Liver (tissue), 3 donors: ENCODE measurements around the gene NUP93.

ENCODE experiments used
- ATF3 ChIP-seq: IDR thresholded peaks from 2 replicates; pipeline ENCODE4 v1.6.1; 2016; ENCODE audit warnings: antibody characterized with exemption
- HNF4G ChIP-seq: IDR thresholded peaks from 2 replicates; pipeline ENCODE4 v1.6.1; 2016; ENCODE audit warnings: antibody characterized with exemption
- MAX ChIP-seq: IDR thresholded peaks from 2 replicates; pipeline ENCODE4 v1.6.1; 2016; ENCODE audit warnings: antibody characterized with exemption
- REST ChIP-seq: IDR thresholded peaks from 2 replicates; pipeline ENCODE4 v1.6.1; 2016; ENCODE audit warnings: antibody characterized with exemption, mild to moderate bottlenecking
- TF ChIP-seq, protein P1 (sequence below): fragments of 150-350 bp; IDR thresholded peaks from 2 replicates; pipeline ENCODE4 v1.5.1; 2017; ENCODE audit warnings: improper control_type of control experiment, low read depth, low read length; ENCODE audit not compliant: missing input control
- donor health status: healthy.
- donor health status: healthy.

- TF ChIP-seq ATF3: no peak
- TF ChIP-seq MAX: no peak
- TF ChIP-seq, protein P1, sequence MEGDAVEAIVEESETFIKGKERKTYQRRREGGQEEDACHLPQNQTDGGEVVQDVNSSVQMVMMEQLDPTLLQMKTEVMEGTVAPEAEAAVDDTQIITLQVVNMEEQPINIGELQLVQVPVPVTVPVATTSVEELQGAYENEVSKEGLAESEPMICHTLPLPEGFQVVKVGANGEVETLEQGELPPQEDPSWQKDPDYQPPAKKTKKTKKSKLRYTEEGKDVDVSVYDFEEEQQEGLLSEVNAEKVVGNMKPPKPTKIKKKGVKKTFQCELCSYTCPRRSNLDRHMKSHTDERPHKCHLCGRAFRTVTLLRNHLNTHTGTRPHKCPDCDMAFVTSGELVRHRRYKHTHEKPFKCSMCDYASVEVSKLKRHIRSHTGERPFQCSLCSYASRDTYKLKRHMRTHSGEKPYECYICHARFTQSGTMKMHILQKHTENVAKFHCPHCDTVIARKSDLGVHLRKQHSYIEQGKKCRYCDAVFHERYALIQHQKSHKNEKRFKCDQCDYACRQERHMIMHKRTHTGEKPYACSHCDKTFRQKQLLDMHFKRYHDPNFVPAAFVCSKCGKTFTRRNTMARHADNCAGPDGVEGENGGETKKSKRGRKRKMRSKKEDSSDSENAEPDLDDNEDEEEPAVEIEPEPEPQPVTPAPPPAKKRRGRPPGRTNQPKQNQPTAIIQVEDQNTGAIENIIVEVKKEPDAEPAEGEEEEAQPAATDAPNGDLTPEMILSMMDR: no peak
- TF ChIP-seq HNF4G: no peak
- TF ChIP-seq REST: no peak
These were observed 149.3 kb downstream of the NUP93 start for GRCh38 chr16:56879276-56879675.
